ENCODE measurements around the gene ZSWIM7.

Gene ZSWIM7, protein sequence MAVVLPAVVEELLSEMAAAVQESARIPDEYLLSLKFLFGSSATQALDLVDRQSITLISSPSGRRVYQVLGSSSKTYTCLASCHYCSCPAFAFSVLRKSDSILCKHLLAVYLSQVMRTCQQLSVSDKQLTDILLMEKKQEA

DNA sequence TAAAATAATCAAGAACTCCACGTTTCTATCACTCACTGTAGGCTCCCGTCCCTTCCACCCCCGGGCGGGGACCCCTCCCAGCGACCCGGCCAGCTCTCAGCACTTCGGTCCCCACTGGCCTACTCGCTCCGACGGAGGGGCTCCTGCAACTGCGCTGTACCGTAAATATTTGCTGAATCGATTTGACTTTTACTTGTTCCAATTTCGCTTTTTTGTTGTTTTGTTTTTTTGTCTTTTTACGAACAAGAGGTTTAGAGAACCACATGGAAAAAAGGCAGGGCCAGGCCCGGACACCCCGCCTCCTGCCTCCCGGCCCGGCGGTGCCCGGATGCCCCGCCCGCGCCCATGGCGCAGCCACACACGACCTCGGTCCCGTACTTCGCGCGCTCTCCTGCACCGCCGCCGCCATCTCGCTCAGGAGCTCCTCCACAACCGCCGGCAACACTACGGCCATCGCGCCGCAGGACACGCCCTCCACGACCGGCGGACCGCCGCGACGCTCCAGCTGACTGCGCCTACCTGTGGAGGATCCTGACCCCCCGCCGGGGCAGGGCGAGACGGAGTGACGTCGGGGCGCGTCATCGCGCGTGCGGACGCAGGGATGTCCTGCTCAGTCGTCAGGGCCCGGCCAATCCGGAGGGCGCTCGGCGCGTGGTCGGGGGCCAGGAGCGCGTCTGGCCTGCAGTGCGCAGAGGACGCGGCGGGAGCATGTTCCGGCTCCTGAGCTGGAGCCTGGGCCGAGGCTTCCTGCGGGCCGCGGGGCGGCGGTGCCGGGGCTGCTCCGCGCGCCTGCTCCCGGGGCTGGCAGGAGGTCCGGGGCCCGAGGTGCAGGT lies at the start of gene ZSWIM7, which contains the start of gene TTC19:
Gene ZSWIM7, minus strand, starts transcription at position 564 of the 833 bp plus-strand sequence. Its CDS starts 110 bp downstream, at position 454.
Gene TTC19, plus strand, starts transcription at position 684 of the 833 bp plus-strand sequence. Its CDS starts 25 bp downstream, at position 709.
- peak; percentile 95 for DNase-seq (ENCODE audit: extremely low read depth in 1 of 2, low read depth in 1 of 2)

- DNase-seq (ENCODE audit: extremely low read depth in 1 of 2, low read depth in 1 of 2): no peak
Measured at GRCh38 chr17:16048811-16049449, 49.4 kb upstream of the ZSWIM7 start.

DNA sequence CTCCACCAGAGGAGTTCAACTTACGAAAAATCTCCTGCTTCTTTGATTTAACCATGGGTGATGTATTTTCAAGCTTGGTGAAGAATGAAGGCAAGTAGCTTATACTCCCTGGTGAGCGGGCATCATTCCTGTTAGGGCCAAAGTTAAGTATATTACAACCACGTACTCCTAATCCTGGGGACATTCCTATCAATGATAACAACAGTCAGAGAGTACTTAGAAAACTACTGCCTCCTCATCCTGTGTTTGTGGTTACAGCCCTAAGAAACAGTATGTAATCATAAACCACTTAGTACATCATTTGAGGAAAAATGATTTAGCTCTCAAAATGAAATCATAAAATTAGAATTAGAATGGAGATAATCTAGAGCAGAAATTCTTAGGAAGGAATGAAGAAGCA lies 47.5 kb upstream of the ZSWIM7 start:
- no peak for DNase-seq (ENCODE audit: extremely low read depth in 1 of 2, low read depth in 1 of 2)

- no peak for DNase-seq (ENCODE audit: extremely low read depth in 1 of 2, low read depth in 1 of 2)
Measured at GRCh38 chr17:16044487-16044886, 45.0 kb upstream of the ZSWIM7 start.

- no peak for DNase-seq (ENCODE audit: extremely low read depth in 1 of 2, low read depth in 1 of 2)
Measured at GRCh38 chr17:16040710-16041251, 41.3 kb upstream of the ZSWIM7 start.

DNA sequence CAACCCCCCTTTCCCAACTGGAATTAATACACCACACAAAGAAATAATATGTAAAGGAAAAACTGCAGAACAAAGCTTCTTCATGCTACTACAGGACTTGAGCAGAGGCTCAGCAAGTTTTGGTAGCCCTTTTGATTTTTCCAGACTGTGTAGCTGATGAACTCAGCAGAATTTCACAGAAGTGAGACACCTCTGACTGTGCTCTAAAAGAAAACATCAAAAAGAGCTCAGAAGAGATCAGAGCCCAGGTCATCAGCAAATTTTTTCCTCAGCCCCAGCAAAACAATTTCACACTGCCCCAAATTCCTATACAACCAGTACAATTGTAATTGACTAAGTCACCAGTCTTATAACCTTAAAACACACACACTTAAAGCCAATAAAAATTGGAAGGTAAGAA lies 38.1 kb upstream of the ZSWIM7 start:
- no peak for DNase-seq (ENCODE audit: extremely low read depth in 1 of 2, low read depth in 1 of 2)

GRCh38 chr17:16036261-16036660 lies 36.8 kb upstream of the ZSWIM7 start:
- DNase-seq (ENCODE audit: extremely low read depth in 1 of 2, low read depth in 1 of 2): no peak

GRCh38 chr17:16033729-16034349 lies 34.3 kb upstream of the ZSWIM7 start:
- no peak for DNase-seq (ENCODE audit: extremely low read depth in 1 of 2, low read depth in 1 of 2)

GRCh38 chr17:16027708-16028584 lies 28.4 kb upstream of the ZSWIM7 start:
- peak; percentile 5 to 49 for DNase-seq (ENCODE audit: extremely low read depth in 1 of 2, low read depth in 1 of 2)

DNA sequence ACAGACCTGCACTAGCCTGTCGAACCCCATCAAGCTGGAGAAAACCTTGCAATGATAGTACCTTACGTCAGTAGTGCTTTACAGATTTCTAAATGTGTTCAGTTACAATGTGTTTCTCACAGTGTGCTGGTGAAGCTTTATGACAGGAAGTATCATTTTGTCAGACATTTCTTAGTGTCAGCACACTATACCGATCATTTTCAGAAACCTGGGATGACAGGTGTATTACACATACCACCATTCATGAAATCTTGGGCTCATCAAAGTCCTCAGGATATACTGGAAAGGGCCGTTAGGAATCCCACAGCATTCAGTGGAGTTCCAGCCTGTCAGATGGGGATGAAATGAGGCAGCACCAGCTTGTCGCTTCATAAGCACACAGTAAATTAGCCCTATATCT lies 27.4 kb upstream of the ZSWIM7 start:
- DNase-seq (ENCODE audit: extremely low read depth in 1 of 2, low read depth in 1 of 2): no peak

DNA sequence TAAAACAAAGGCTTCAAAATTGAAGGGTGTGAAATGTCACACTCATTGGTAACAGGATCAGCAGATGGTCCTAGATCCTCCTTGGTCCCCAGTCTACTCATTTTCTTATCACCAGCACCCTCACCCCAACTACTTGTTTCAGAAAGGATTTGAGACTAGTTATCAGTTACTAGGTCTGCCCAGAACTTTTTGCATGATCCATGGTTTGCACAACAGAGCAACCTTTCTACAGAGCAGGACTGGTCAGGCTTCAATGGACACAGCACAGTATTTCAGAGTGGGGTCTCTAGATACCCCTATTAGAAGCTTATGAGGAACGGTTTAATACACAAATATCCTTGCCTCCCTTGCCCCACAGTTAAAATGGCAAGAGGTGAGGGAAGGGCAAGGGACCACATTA lies 25.7 kb upstream of the ZSWIM7 start:
- no peak for DNase-seq (ENCODE audit: extremely low read depth in 1 of 2, low read depth in 1 of 2)

- DNase-seq (ENCODE audit: extremely low read depth in 1 of 2, low read depth in 1 of 2): no peak
Measured at GRCh38 chr17:16023881-16024280, 24.4 kb upstream of the ZSWIM7 start.

DNA sequence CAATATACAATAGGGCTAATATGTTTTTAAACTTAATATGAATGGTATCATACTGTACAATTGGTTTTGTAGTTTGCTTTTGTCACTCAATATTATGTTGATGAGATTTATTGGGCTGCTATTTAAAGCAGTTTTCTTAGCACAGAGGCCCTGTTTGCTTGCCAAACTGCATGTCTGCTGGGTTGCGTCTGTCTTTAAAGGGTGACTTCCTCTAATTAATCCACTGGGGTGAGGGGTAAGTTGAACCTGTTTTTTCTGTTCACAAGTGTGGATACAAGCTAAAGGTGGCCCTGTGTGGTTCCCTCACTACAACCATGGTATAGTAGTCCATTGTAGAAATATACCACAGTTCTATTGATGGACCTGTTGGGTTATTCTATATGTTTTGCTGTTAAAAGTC lies 19.8 kb upstream of the ZSWIM7 start:
- no peak for DNase-seq (ENCODE audit: extremely low read depth in 1 of 2, low read depth in 1 of 2)

GRCh38 chr17:16013943-16014407 lies 14.5 kb upstream of the ZSWIM7 start:
- no peak for DNase-seq (ENCODE audit: extremely low read depth in 1 of 2, low read depth in 1 of 2)

GRCh38 chr17:16007439-16007838 lies 7.9 kb upstream of the ZSWIM7 start:
- DNase-seq (ENCODE audit: extremely low read depth in 1 of 2, low read depth in 1 of 2): no peak

- DNase-seq (ENCODE audit: extremely low read depth in 1 of 2, low read depth in 1 of 2): no peak
Measured at GRCh38 chr17:16005636-16006035, 6.1 kb upstream of the ZSWIM7 start.

DNA sequence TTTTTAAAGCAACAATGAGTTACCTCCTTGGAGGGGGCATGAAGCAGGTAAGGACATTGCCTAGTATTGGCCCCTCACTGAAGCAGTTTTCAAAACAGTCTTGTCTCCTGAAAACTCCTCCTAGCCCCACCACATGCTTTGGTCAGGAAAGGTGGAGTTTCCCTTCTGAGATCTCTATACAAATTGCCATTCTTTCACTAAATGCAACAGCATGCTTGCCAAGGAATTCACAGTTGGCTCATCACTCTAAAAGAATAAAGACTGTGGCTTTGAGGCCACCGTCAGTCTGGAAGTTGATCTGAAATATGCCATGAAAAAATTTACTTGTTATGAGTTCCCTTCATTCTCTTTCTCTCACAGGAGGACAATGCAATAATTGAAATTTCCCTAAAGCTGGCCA lies 4.3 kb upstream of the ZSWIM7 start:
- DNase-seq (ENCODE audit: extremely low read depth in 1 of 2, low read depth in 1 of 2): no peak

DNA sequence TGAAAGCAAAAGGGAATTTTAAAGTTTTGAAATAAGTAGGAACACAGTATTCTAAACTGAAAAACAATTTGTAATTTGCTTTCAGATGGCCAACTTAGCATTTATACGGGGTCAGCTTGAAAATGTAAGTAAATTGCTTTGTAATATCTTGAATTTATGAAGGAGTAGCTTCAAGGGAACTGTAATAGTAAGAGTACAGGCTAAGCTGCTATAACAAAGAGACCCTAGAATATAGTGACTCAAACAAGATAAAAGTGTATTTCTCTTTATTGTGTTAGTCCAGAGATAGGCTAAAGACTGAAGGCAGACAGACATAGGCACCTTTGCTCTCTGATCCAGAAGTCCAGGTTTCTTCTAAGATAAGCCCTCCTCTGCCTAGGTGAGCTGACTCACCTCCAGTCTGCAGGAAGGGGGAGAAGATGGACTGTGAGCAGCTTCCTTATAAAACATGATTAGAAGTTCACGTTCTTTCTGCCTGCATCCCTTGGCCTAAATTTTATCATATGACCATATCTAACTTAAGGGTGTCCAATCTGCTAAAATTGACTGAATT lies 3.3 kb upstream of the ZSWIM7 start:
- no peak for DNase-seq (ENCODE audit: extremely low read depth in 1 of 2, low read depth in 1 of 2)

- DNase-seq (ENCODE audit: extremely low read depth in 1 of 2, low read depth in 1 of 2): no peak
Measured at GRCh38 chr17:16001226-16001897, 1.9 kb upstream of the ZSWIM7 start.
